CD4-positive, alpha-beta T cell (primary cell): ENCODE data around the gene AAK1. TPM values are rescaled to one million over a fixed set of nuclear protein-coding genes. Genes with fewer than 3 reads are reported as not detected.

Experiments used
- ATAC-seq: fragments of 200-7000 bp; cut with Tn5 transposase; one replicate; pipeline ENCODE4 v1.10.0; 2022; ENCODE audit warnings: mild to moderate bottlenecking; ENCODE audit not compliant: poor library complexity
- CTCF ChIA-PET: fragments of 350-600 bp; sonication (Branson Sonifier 250); formaldehyde crosslinking; loops from one replicate; lab custom pipeline; 2021; ENCODE audit warnings: antibody characterized with exemption, inconsistent platforms; lab: Charles Lee
- POLR2A ChIA-PET: fragments of 350-600 bp; sonication (Branson Sonifier 250); formaldehyde crosslinking; loops from one replicate; lab custom pipeline; 2021; ENCODE audit warnings: antibody characterized with exemption, inconsistent platforms; lab: Charles Lee
- DNase-seq, 14 experiments: peaks; one replicate each; pipeline ENCODE4 v3.0.0-alpha.2; 2013 to 2020; ENCODE audit warnings: mixed read lengths in 2 of 14
- H3K27ac ChIP-seq, 2 donors: one replicate each; pipeline versions ENCODE4 v1.5.1 to v1.7.0; 2013; ENCODE audit warnings: low read length in 2 of 2, low read depth in 1 of 2, mild to moderate bottlenecking in 1 of 2
- H3K27me3 ChIP-seq, 2 experiments: 1 replicate in 1 of 2; 2 replicates in 1 of 2; pipeline versions ENCODE4 v1.6.1 to v1.7.0; 2013; ENCODE audit warnings: low read length in 2 of 2, control low read depth in 1 of 2, mild to moderate bottlenecking in 1 of 2, moderate library complexity in 1 of 2; ENCODE audit not compliant: insufficient read depth in 2 of 2, control insufficient read depth in 1 of 2
- H3K36me3 ChIP-seq: one replicate; pipeline ENCODE4 v1.6.1; 2013; ENCODE audit warnings: low read length, control low read depth; ENCODE audit not compliant: insufficient read depth
- H3K4me1 ChIP-seq: one replicate; pipeline ENCODE4 v1.6.1; 2013; ENCODE audit warnings: low read length, control low read depth; ENCODE audit not compliant: insufficient read depth
- H3K4me3 ChIP-seq: one replicate; pipeline ENCODE4 v1.5.1; 2013; ENCODE audit warnings: mild to moderate bottlenecking, low read length, moderate library complexity
- H3K9me3 ChIP-seq, 2 experiments: 1 replicate in 1 of 2; 2 replicates in 1 of 2; pipeline versions ENCODE4 v1.6.1 to v1.7.0; 2013; ENCODE audit warnings: low read length in 2 of 2, mild to moderate bottlenecking in 2 of 2, control low read depth in 1 of 2, moderate library complexity in 1 of 2; ENCODE audit not compliant: control insufficient read depth in 1 of 2, insufficient read depth in 1 of 2
- H3K27ac Mint-ChIP-seq: one replicate; pipeline ENCODE4 v1.8.0; 2020; ENCODE audit warnings: mixed read lengths
- H3K27me3 Mint-ChIP-seq: one replicate; pipeline ENCODE4 v1.8.0; 2021; ENCODE audit warnings: mixed read lengths
- H3K36me3 Mint-ChIP-seq: one replicate; pipeline ENCODE4 v1.8.0; 2021; ENCODE audit warnings: low read depth, mixed read lengths
- H3K4me1 Mint-ChIP-seq: one replicate; pipeline ENCODE4 v1.8.0; 2021; ENCODE audit warnings: low read depth, mixed read lengths
- H3K4me3 Mint-ChIP-seq: one replicate; pipeline ENCODE4 v1.8.0; 2020; ENCODE audit warnings: mild to moderate bottlenecking, mixed read lengths
- H3K9me3 Mint-ChIP-seq: one replicate; pipeline ENCODE4 v1.8.0; 2020; ENCODE audit warnings: mixed read lengths
- CTCF ChIP-seq: fragments of 200-600 bp; IDR thresholded peaks from one replicate; pipeline ENCODE4 v1.8.0; 2022; ENCODE audit warnings: antibody characterized with exemption, mild to moderate bottlenecking
- intact Hi-C, 2 experiments: fragments of 100-400 bp; cut with DNase I in 1 of 2; cut with micrococcal nuclease in 1 of 2; formaldehyde crosslinking; loops; one replicate each; pipeline versions ENCODE4 v1.15.1 to v1.9.0; 2023 to 2025; cut with DNase I, micrococcal nuclease
- total RNA-seq, 174 experiments: library from RNA in 2 of 174; stranded (reverse) in 2 of 174; gene quantifications; one replicate each; pipeline ENCODE4 v1.2.3 and lab custom pipeline; 2021 to 2026

Gene AAK1
- total RNA-seq, 2 experiments from 2014 or later, result 201 to 208 TPM

- ChIA-PET POLR2A (interaction anchor here (0.9 to 1.6 kb wide), 2 partner anchors 17 to 19 kb away, joined by 4 to 5 read pairs; partner anchors contain the start of gene NFU1), CTCF (no interaction called here)
- ATAC-seq, result no peak
- peaks cover 44% of the 10 kb centered on the region for H3K4me1 Mint-ChIP-seq
- no peaks in the 10 kb centered on the region for H3K9me3 Mint-ChIP-seq
- H3K27me3 Mint-ChIP-seq, result no peaks in the 10 kb centered on the region
- no peak overlapping the region for H3K4me3 Mint-ChIP-seq
- H3K4me3 ChIP-seq, result no peak overlapping the region
- no peak overlapping the region for H3K27ac ChIP-seq
- H3K4me1 ChIP-seq, result no peaks in the 10 kb centered on the region
- no peaks in the 10 kb centered on the region for H3K9me3 ChIP-seq
- intact Hi-C loops, result no loop called here
- no peak for DNase-seq
- H3K27ac Mint-ChIP-seq, result peak overlapping the region; percentile 48
- H3K36me3 Mint-ChIP-seq, result peaks cover 28% of the 10 kb centered on the region
- no peak for TF ChIP-seq CTCF
- peaks cover 4% of the 10 kb centered on the region for H3K36me3 ChIP-seq
- H3K27me3 ChIP-seq, result no peaks in the 10 kb centered on the region
Observed at GRCh38 chr2:69456950-69457445, 186.5 kb downstream of the AAK1 start.

- Histone ChIP-seq H3K9me3 (no peaks in the 10 kb centered on the region), H3K4me3 (no peak overlapping the region), H3K36me3 (peaks cover 2% of the 10 kb centered on the region), H3K4me1 (no peaks in the 10 kb centered on the region), H3K27ac (no peak overlapping the region), H3K27me3 (no peaks in the 10 kb centered on the region)
- ChIA-PET CTCF (no interaction called here), POLR2A (no interaction called here)
- Mint-ChIP-seq H3K27me3 (no peaks in the 10 kb centered on the region), H3K36me3 (peaks cover 20% of the 10 kb centered on the region), H3K4me3 (no peak overlapping the region), H3K9me3 (no peaks in the 10 kb centered on the region), H3K4me1 (peaks cover 43% of the 10 kb centered on the region), H3K27ac (peak overlapping the region; percentile 10)
- DNase-seq (no peak), ATAC-seq (no peak)
- TF ChIP-seq CTCF, result no peak
- intact Hi-C loops, result no loop called here
Observed at GRCh38 chr2:69456154-69456553, 187.4 kb downstream of the AAK1 start.

- H3K9me3 ChIP-seq, result no peaks in the 10 kb centered on the region
- no peaks in the 10 kb centered on the region for H3K27me3 ChIP-seq
- no peaks in the 10 kb centered on the region for H3K9me3 Mint-ChIP-seq
- no peak for ATAC-seq
- ChIA-PET POLR2A (interaction anchor here (1.0 kb wide), 1 partner anchor 17 kb away, joined by 3 read pairs; the partner anchor contains the start of gene NFU1), CTCF (no interaction called here)
- no peaks in the 10 kb centered on the region for H3K4me1 ChIP-seq
- no peaks in the 10 kb centered on the region for H3K27me3 Mint-ChIP-seq
- H3K36me3 Mint-ChIP-seq, result peaks cover 8% of the 10 kb centered on the region
- peaks cover 31% of the 10 kb centered on the region for H3K4me1 Mint-ChIP-seq
- no peak overlapping the region for H3K4me3 ChIP-seq
- TF ChIP-seq CTCF, result no peak
- H3K36me3 ChIP-seq, result no peaks in the 10 kb centered on the region
- no peak overlapping the region for H3K27ac ChIP-seq
- H3K4me3 Mint-ChIP-seq, result no peak overlapping the region
- H3K27ac Mint-ChIP-seq, result no peak overlapping the region
- intact Hi-C loops, result no loop called here
- DNase-seq, result no peak
Observed at GRCh38 chr2:69454976-69455375, 188.6 kb downstream of the AAK1 start.
